ENCODE measurements around the gene ELK1. TPM values are rescaled to one million over a fixed set of nuclear protein-coding genes. Genes with fewer than 3 reads are reported as not detected.

Gene ELK1
- total and polyA plus RNA-seq, 2 experiments from 2014 or later: 19.2 to 39.5 TPM

DNA sequence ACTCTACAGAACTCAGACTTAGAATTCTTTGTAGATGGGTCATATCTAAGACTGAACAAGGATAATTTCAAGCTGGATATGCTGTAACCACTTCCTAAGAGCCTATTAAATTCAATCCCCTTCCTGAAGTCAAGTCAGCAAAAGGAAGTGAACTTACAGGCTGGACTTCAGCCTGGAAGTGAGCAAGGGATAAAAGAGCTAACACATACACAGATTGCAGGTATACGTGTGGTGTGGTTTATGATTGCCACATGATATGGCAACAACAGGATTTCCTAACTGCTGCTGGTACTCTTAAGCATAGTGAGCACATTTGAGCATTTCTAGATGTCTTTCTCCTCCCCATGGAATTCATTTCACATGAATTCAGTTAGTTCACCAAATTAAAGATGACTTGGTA is 46.8 kb upstream of the ELK1 start:
- no peak overlapping the region for H3K4me2 ChIP-seq
- DNase-seq (ENCODE audit: low spot score) (no peak), ATAC-seq (no peak)
- H3K4me3 ChIP-seq: no peak overlapping the region
- no peaks in the 10 kb centered on the region for H3K36me3 ChIP-seq (ENCODE audit: insufficient read depth)
- H3K27me3 Mint-ChIP-seq (ENCODE audit: insufficient read depth, low read depth, poor library complexity): no peaks in the 10 kb centered on the region
- H3K27me3 ChIP-seq (ENCODE audit: insufficient read depth): no peaks in the 10 kb centered on the region
- no peak overlapping the region for H3K27ac Mint-ChIP-seq
- H3K27ac ChIP-seq (ENCODE audit: low read depth): no peak overlapping the region
- no peaks in the 10 kb centered on the region for H3K9me2 ChIP-seq (ENCODE audit: insufficient read depth)
- no peaks in the 10 kb centered on the region for H3K36me3 Mint-ChIP-seq (ENCODE audit: low read depth)
- no peaks in the 10 kb centered on the region for H3K4me1 Mint-ChIP-seq
- no peak overlapping the region for H3K4me3 Mint-ChIP-seq
- no peaks in the 10 kb centered on the region for H3F3A ChIP-seq (replicated peaks; ENCODE audit: low read depth)
- H3K4me1 ChIP-seq (ENCODE audit: insufficient read depth): no peaks in the 10 kb centered on the region
- no peaks in the 10 kb centered on the region for H3K79me2 ChIP-seq (replicated peaks; ENCODE audit: insufficient read depth)
- peaks cover 13% of the 10 kb centered on the region for H3K9me3 Mint-ChIP-seq
- H4K20me1 ChIP-seq (replicated peaks; ENCODE audit: insufficient read depth): no peaks in the 10 kb centered on the region
- no peak overlapping the region for H2AFZ ChIP-seq
- TF ChIP-seq, protein P1, sequence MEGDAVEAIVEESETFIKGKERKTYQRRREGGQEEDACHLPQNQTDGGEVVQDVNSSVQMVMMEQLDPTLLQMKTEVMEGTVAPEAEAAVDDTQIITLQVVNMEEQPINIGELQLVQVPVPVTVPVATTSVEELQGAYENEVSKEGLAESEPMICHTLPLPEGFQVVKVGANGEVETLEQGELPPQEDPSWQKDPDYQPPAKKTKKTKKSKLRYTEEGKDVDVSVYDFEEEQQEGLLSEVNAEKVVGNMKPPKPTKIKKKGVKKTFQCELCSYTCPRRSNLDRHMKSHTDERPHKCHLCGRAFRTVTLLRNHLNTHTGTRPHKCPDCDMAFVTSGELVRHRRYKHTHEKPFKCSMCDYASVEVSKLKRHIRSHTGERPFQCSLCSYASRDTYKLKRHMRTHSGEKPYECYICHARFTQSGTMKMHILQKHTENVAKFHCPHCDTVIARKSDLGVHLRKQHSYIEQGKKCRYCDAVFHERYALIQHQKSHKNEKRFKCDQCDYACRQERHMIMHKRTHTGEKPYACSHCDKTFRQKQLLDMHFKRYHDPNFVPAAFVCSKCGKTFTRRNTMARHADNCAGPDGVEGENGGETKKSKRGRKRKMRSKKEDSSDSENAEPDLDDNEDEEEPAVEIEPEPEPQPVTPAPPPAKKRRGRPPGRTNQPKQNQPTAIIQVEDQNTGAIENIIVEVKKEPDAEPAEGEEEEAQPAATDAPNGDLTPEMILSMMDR (conservative IDR thresholded peaks at IDR 0.05; ENCODE audit: low read depth in 2 of 2): no peak
- TF ChIP-seq JUNB (IDR thresholded peaks at IDR 0.05; ENCODE audit: unreplicated experiment) (no peak), EZH2phosphoT487 (IDR thresholded peaks at IDR 0.05; ENCODE audit: unreplicated experiment) (no peak), EZH2 (IDR thresholded peaks at IDR 0.05; ENCODE audit: low read depth, unreplicated experiment) (no peak), POLR2AphosphoS5 (IDR thresholded peaks at IDR 0.05; ENCODE audit: low read depth) (no peak), STAT1 (IDR thresholded peaks at IDR 0.05; ENCODE audit: unreplicated experiment) (no peak), CREB1 (CRISPR knock-in tag; IDR thresholded peaks at IDR 0.05; ENCODE audit: low read depth) (no peak), NANOG (IDR thresholded peaks at IDR 0.05; ENCODE audit: borderline replicate concordance) (no peak), ZNF331 (CRISPR knock-in tag; IDR thresholded peaks at IDR 0.05; ENCODE audit: low read depth) (no peak)
- TF ChIP-seq, protein P2, sequence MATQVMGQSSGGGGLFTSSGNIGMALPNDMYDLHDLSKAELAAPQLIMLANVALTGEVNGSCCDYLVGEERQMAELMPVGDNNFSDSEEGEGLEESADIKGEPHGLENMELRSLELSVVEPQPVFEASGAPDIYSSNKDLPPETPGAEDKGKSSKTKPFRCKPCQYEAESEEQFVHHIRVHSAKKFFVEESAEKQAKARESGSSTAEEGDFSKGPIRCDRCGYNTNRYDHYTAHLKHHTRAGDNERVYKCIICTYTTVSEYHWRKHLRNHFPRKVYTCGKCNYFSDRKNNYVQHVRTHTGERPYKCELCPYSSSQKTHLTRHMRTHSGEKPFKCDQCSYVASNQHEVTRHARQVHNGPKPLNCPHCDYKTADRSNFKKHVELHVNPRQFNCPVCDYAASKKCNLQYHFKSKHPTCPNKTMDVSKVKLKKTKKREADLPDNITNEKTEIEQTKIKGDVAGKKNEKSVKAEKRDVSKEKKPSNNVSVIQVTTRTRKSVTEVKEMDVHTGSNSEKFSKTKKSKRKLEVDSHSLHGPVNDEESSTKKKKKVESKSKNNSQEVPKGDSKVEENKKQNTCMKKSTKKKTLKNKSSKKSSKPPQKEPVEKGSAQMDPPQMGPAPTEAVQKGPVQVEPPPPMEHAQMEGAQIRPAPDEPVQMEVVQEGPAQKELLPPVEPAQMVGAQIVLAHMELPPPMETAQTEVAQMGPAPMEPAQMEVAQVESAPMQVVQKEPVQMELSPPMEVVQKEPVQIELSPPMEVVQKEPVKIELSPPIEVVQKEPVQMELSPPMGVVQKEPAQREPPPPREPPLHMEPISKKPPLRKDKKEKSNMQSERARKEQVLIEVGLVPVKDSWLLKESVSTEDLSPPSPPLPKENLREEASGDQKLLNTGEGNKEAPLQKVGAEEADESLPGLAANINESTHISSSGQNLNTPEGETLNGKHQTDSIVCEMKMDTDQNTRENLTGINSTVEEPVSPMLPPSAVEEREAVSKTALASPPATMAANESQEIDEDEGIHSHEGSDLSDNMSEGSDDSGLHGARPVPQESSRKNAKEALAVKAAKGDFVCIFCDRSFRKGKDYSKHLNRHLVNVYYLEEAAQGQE (IDR thresholded peaks at IDR 0.05; ENCODE audit: unreplicated experiment): no peak
- TF ChIP-seq, protein P3, sequence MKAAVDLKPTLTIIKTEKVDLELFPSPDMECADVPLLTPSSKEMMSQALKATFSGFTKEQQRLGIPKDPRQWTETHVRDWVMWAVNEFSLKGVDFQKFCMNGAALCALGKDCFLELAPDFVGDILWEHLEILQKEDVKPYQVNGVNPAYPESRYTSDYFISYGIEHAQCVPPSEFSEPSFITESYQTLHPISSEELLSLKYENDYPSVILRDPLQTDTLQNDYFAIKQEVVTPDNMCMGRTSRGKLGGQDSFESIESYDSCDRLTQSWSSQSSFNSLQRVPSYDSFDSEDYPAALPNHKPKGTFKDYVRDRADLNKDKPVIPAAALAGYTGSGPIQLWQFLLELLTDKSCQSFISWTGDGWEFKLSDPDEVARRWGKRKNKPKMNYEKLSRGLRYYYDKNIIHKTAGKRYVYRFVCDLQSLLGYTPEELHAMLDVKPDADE (IDR thresholded peaks at IDR 0.05): no peak

Data from GM23338 (cell line).